Measurements from ENCODE around the gene BACH2. TPM values are rescaled to one million over a fixed set of nuclear protein-coding genes. Genes with fewer than 3 reads are reported as not detected.

BACH2 gene
- polyA plus RNA-seq, 1 experiment = 2.2 TPM

DNA sequence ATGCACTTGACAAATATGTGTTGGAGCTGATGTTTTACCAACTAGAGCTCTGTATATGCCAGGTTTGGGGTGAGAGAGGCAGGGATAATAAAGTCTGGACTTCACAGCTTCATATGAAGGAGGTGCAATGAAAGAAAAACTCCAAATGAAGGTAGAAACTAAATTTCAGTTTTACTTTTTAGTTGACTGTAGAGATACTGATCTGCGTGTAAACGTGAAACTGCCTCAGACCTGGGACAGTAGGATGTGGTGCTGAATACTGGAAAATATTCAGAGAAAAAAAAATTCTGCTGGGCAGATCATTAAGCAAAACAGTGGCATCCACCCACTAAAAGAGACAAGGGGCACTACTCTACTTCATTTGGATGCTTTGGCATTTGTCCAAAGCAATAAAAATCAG is 94.5 kb downstream of the BACH2 start:
- DNase-seq (ENCODE audit: low read depth, low spot score) = no peak
- Histone ChIP-seq H3K27me3 (ENCODE audit: control insufficient read depth, insufficient read depth, low read length) (no peaks in the 10 kb centered on the region), H3K27ac (ENCODE audit: low read depth, low read length) (no peak overlapping the region), H3K9me3 (ENCODE audit: control insufficient read depth, insufficient read depth, low read length) (peaks cover 5% of the 10 kb centered on the region; the same call in 1 of the 2 replicates), H3K4me3 (ENCODE audit: low read depth, low read length) (no peak overlapping the region)
- POLR2A ChIA-PET = no interaction called here
- CTCF ChIA-PET = interaction anchor here (1.1 to 1.2 kb wide), 2 partner anchors 191 to 262 kb away, joined by 3 to 7 read pairs; no protein-coding TSS in a partner anchor
- TF ChIP-seq, protein P1, sequence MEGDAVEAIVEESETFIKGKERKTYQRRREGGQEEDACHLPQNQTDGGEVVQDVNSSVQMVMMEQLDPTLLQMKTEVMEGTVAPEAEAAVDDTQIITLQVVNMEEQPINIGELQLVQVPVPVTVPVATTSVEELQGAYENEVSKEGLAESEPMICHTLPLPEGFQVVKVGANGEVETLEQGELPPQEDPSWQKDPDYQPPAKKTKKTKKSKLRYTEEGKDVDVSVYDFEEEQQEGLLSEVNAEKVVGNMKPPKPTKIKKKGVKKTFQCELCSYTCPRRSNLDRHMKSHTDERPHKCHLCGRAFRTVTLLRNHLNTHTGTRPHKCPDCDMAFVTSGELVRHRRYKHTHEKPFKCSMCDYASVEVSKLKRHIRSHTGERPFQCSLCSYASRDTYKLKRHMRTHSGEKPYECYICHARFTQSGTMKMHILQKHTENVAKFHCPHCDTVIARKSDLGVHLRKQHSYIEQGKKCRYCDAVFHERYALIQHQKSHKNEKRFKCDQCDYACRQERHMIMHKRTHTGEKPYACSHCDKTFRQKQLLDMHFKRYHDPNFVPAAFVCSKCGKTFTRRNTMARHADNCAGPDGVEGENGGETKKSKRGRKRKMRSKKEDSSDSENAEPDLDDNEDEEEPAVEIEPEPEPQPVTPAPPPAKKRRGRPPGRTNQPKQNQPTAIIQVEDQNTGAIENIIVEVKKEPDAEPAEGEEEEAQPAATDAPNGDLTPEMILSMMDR (IDR thresholded peaks at IDR 0.05; ENCODE audit: low read depth, low read length) = no peak

DNA sequence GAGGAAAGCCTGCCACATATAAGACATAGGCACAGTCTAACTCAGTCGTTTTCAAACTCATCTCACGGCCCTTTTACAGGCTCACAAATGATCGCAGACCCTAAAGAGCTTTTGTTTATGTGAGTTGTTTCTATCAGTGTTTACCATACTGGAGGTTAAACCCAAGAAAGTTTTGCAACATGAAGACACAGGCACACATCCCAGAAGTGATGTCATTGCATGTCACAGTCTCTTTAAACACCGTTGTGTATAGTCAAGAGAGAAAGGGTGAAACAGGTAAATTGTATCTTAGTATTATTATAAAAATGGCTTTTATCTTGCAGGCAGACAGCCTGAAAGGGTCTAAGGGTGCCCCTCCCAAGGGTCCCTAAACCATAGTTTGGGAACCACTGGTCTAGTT is 96.7 kb downstream of the BACH2 start:
- ChIA-PET POLR2A (interaction anchor here (0.6 kb wide), 1 partner anchor 168 kb away, joined by 7 read pairs; no protein-coding TSS in a partner anchor), CTCF (interaction anchor here (0.6 to 1.2 kb wide), 3 partner anchors 10 to 260 kb away, joined by 3 to 4 read pairs (median 4); no protein-coding TSS in a partner anchor)
- Histone ChIP-seq H3K27me3 (ENCODE audit: control insufficient read depth, insufficient read depth, low read length) (no peaks in the 10 kb centered on the region), H3K4me3 (ENCODE audit: low read depth, low read length) (no peak overlapping the region), H3K9me3 (ENCODE audit: control insufficient read depth, insufficient read depth, low read length) (peaks cover 5% of the 10 kb centered on the region; the same call in 1 of the 2 replicates), H3K27ac (ENCODE audit: low read depth, low read length) (no peak overlapping the region)
- no peak for DNase-seq (ENCODE audit: low read depth, low spot score)
- TF ChIP-seq, protein P1 (IDR thresholded peaks at IDR 0.05; ENCODE audit: low read depth, low read length) = no peak

DNA sequence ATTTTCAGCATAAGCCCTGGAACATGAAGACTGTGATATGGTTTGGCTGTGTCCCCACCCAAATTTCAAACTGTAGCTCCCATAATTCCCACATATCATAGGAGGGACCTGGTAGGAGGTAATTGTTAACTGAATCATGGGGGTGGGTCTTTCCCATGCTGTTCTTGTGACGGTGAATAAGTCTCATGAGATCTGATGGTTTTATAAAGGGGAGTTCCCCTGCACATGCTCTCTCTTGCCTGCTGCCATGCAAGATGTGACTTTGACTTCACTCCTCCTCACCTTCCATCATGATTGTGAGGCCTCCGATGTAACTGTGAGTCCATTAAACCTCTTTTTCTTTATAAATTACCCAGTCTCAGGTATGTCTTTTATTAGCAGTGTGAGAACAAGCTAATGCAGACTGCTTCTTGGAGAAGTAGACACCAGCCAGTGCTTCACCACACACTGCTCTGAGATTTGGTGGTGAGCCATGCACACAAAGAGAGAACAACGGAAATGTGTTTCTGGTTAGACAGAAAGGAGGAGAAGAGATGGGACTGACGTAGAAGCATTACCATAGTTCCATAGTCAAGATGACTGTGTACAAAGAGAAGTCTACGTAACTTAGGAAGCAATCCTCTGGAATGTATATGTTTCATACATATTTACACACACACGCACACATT is 97.8 kb downstream of the BACH2 start:
- DNase-seq (ENCODE audit: low read depth, low spot score) = no peak
- TF ChIP-seq, protein P1 (IDR thresholded peaks at IDR 0.05; ENCODE audit: low read depth, low read length) = no peak
- no peak overlapping the region for H3K4me3 ChIP-seq (ENCODE audit: low read depth, low read length)
- peaks cover 5% of the 10 kb centered on the region; the same call in 1 of the 2 replicates for H3K9me3 ChIP-seq (ENCODE audit: control insufficient read depth, insufficient read depth, low read length)
- no peak overlapping the region for H3K27ac ChIP-seq (ENCODE audit: low read depth, low read length)
- H3K27me3 ChIP-seq (ENCODE audit: control insufficient read depth, insufficient read depth, low read length) = no peaks in the 10 kb centered on the region
- ChIA-PET POLR2A (no interaction called here), CTCF (interaction anchor here (0.8 to 1.2 kb wide), 4 partner anchors 14 to 259 kb away, joined by 3 to 8 read pairs (median 4); no protein-coding TSS in a partner anchor)

DNA sequence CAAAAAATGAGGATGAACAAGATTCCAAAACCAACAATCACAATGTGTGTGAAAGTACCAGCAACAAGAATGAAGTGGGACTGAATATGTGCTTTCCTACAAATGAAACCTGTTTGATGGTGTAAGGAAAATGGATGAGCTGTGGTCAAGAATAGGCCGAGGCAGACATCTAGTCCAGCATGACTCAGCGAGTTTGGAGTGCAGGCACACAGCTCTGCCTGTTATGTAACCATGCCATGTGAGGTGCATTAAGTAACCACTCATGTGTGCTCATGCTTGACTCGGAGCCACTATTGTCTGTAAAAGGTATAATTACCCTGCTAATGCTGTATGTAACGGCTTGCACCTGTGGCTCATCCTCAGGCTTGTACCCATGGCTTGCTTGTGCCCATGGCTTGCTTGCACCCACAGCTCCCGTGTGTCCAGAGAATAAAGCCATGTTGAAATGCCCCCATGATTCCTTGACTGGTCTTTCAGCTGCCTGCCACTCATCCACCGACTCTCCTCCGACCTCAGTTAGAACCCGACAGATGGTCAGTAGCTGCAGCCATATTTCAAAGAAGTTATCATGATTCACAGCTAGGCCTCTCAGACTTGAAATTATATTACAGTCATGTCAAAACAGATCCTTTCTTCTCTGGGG is 98.7 kb downstream of the BACH2 start:
- POLR2A ChIA-PET = no interaction called here
- Histone ChIP-seq H3K27ac (ENCODE audit: low read depth, low read length) (no peak overlapping the region), H3K4me3 (ENCODE audit: low read depth, low read length) (no peak overlapping the region), H3K9me3 (ENCODE audit: control insufficient read depth, insufficient read depth, low read length) (peaks cover 5% of the 10 kb centered on the region; the same call in 1 of the 2 replicates), H3K27me3 (ENCODE audit: control insufficient read depth, insufficient read depth, low read length) (no peaks in the 10 kb centered on the region)
- CTCF ChIA-PET = interaction anchor here (0.8 to 1.2 kb wide), 3 partner anchors 13 to 258 kb away, joined by 3 to 8 read pairs (median 4); no protein-coding TSS in a partner anchor
- TF ChIP-seq, protein P1 (IDR thresholded peaks at IDR 0.05; ENCODE audit: low read depth, low read length) = no peak
- DNase-seq (ENCODE audit: low read depth, low spot score) = peak; percentile 44

All from AG04450 (cell line).